HG02763 (cell line): Measurements from ENCODE around the gene OR5F1.

ENCODE experiments used
- ATAC-seq: cut with Tn5 transposase; IDR thresholded peaks from one replicate; pipeline ENCODE4 v1.9.1; 2021; ENCODE audit warnings: mild to moderate bottlenecking, moderate library complexity; ENCODE audit not compliant: unreplicated experiment

OR5F1 gene

GRCh38 chr11:55994525-55994924 is at the start of gene OR5F1:
Gene OR5F1 (minus strand): TSS chr11:55994625. CDS start chr11:55994625, 0 bp downstream.
- ATAC-seq, result no peak

GRCh38 chr11:56027354-56027753 is 32.9 kb upstream of the OR5F1 start, which contains the start of gene OR5AS1:
Gene OR5AS1 (plus strand): TSS chr11:56027654. CDS start chr11:56030419, 2,765 bp downstream.
- ATAC-seq, result no peak

- no peak for ATAC-seq
These were observed 19.4 kb upstream of the OR5F1 start for GRCh38 chr11:56013805-56014204.

DNA sequence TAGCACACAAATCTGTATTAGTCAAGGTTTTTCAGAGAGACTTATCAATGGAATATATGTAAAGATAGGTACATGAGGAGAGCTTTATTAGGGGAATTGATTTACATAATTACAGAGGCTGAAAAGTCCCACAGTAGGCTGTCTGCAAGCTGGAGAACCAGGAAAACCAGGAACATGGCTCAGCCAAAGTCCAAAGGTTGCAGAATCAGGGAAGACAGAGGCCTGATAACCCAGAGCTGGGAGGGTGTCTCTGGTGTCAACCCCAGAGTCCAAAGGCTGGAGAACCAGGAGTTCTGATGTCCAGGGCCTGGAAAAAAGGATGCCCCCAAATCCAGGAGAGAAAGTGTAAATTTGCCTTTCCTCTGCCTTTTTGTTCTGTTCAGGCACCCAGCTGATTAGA is 16.3 kb upstream of the OR5F1 start:
- no peak for ATAC-seq

GRCh38 chr11:55970935-55971334 is 23.5 kb downstream of the OR5F1 start:
- no peak for ATAC-seq

GRCh38 chr11:55969845-55970244 is 24.6 kb downstream of the OR5F1 start, which contains the start of gene OR10AG1:
Gene OR10AG1 (minus strand): TSS chr11:55969945. CDS start chr11:55969907, 38 bp downstream.
- ATAC-seq, result no peak

DNA sequence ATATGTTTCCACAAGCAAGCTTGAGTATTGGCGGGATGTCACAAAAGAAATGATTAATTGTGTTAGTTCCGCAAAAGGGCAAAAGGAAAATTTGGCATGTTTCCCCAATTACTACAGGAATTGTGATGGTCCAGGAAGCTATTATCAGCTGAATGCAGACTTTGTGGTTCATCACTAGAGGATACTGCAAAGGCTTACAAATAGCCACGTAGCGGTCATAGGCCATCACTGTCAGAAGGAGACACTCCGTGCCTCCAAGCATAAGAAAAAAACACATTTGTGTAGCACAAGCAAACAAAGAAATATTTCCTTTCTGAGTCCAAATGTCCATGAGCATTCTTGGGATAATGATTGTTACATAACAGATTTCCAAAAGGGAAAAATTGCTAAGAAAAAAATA is 26.5 kb downstream of the OR5F1 start:
- ATAC-seq, result no peak

DNA sequence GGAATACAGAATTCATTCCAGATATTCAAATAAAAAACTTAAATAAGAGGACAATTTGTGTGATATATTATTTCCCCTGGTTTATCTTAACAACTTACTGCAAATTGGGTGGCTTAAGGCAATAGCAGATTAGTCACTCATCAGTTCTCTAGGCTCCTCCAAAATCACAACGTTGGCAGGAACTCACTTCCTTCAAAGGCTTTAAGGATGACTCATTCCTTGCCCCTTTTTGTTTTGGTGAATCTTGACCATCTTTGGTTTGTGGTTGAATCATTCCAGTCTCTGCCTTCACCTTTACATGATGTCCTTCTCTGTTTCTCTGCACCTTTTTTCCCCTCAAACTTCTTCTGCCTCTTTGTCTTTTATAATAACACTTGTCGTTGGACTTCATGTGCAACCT is 28.0 kb downstream of the OR5F1 start:
- ATAC-seq, result no peak

DNA sequence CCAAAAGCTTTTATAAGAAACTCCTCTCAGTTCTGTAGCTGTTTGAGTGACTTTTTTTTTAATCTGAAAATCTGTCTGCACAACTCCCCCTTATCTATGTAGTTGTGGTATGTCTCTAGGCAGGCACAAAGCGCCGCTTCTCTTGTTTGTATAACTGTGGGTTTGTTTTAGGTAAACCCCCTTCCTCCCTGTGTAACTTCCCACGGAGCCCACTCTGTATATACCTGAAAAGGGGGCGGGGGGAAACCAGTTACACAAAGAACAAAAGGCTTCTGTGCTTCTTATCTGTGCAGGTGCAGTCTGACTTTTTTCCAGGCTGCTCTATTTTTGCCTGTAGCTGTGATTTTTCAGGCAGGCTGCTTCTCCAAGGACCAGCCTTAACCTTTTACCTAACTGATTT is 37.9 kb downstream of the OR5F1 start:
- no peak for ATAC-seq

GRCh38 chr11:55949330-55949729 is 45.1 kb downstream of the OR5F1 start:
- ATAC-seq, result no peak
